ENCODE data around the gene TMEM183A. TPM values are rescaled to one million over a fixed set of nuclear protein-coding genes. Genes with fewer than 3 reads are reported as not detected.
A peak's percentile ranks its signal among the peaks of the same experiment; 100 is the strongest.

TMEM183A gene
- total RNA-seq, 1 experiment from 2014 or later = 84.4 TPM

GRCh38 chr1:202998836-202999750 is 8.1 kb upstream of the TMEM183A start:
- H3K4me3 Mint-ChIP-seq (ENCODE audit: low read depth, unreplicated experiment) = no peak overlapping the region
- H3K4me1 Mint-ChIP-seq (ENCODE audit: low read depth, unreplicated experiment) = peaks cover 18% of the 10 kb centered on the region
- intact Hi-C loops (cut with micrococcal nuclease; ENCODE audit: unreplicated experiment) = loop anchor here (1.0 to 5.0 kb wide), 3 partner anchors 30 to 247 kb away; partner anchors contain the start of gene KLHL12

GRCh38 chr1:203000217-203000944 is 6.8 kb upstream of the TMEM183A start:
- no peak overlapping the region for H3K27ac Mint-ChIP-seq (ENCODE audit: unreplicated experiment)
- peaks cover 47% of the 10 kb centered on the region for H3K27me3 Mint-ChIP-seq (ENCODE audit: unreplicated experiment)
- H3K4me1 Mint-ChIP-seq (ENCODE audit: low read depth, unreplicated experiment) = peaks cover 10% of the 10 kb centered on the region
- H3K36me3 Mint-ChIP-seq (ENCODE audit: insufficient read depth, unreplicated experiment) = no peaks in the 10 kb centered on the region
- DNase-seq = no peak
- H3K9me3 Mint-ChIP-seq (ENCODE audit: low read depth, unreplicated experiment) = no peaks in the 10 kb centered on the region
- TF ChIP-seq CTCF (IDR thresholded peaks at IDR 0.05; ENCODE audit: unreplicated experiment) = no peak
- BruUV-seq (replicated peaks) = no TSS peak
- CTCF ChIA-PET = interaction anchor here (2.2 kb wide), 1 partner anchor 73 kb away, joined by 5 read pairs; the partner anchor contains the start of gene KLHL12
- no peak overlapping the region for H3K4me3 Mint-ChIP-seq (ENCODE audit: low read depth, unreplicated experiment)
- intact Hi-C loops (cut with micrococcal nuclease; ENCODE audit: unreplicated experiment) = no loop called here

More at GRCh38 chr1:202998836-202999750, 8.1 kb upstream of the TMEM183A start:
- CTCF ChIA-PET = interaction anchor here (0.6 to 2.2 kb wide), 3 partner anchors 12 to 178 kb away, joined by 3 to 5 read pairs (median 3); partner anchors contain the start of gene KLHL12
- H3K27me3 Mint-ChIP-seq (ENCODE audit: unreplicated experiment) = peaks cover 60% of the 10 kb centered on the region
- no peak overlapping the region for H3K27ac Mint-ChIP-seq (ENCODE audit: unreplicated experiment)
- peak; percentile 71 for DNase-seq
- H3K36me3 Mint-ChIP-seq (ENCODE audit: insufficient read depth, unreplicated experiment) = no peaks in the 10 kb centered on the region
- no TSS peak for BruUV-seq (replicated peaks)
- peak; percentile 77 for TF ChIP-seq CTCF (IDR thresholded peaks at IDR 0.05; ENCODE audit: unreplicated experiment)
- no peaks in the 10 kb centered on the region for H3K9me3 Mint-ChIP-seq (ENCODE audit: low read depth, unreplicated experiment)

GRCh38 chr1:203001986-203002385 is 5.2 kb upstream of the TMEM183A start:
- intact Hi-C loops (cut with micrococcal nuclease; ENCODE audit: unreplicated experiment) = no loop called here

More at GRCh38 chr1:203001986-203002385, 5.2 kb upstream of the TMEM183A start:
- Mint-ChIP-seq H3K36me3 (ENCODE audit: insufficient read depth, unreplicated experiment) (peaks cover 12% of the 10 kb centered on the region), H3K27me3 (ENCODE audit: unreplicated experiment) (peaks cover 31% of the 10 kb centered on the region), H3K27ac (ENCODE audit: unreplicated experiment) (no peak overlapping the region), H3K4me1 (ENCODE audit: low read depth, unreplicated experiment) (peaks cover 24% of the 10 kb centered on the region), H3K9me3 (ENCODE audit: low read depth, unreplicated experiment) (no peaks in the 10 kb centered on the region), H3K4me3 (ENCODE audit: low read depth, unreplicated experiment) (no peak overlapping the region)
- no TSS peak for BruUV-seq (replicated peaks)
- DNase-seq = no peak
- CTCF ChIA-PET = no interaction called here
- no peak for TF ChIP-seq CTCF (IDR thresholded peaks at IDR 0.05; ENCODE audit: unreplicated experiment)

Measured in Calu3 (cell line).